OCI-LY3 (cell line): ENCODE results near the gene VN1R5.

Source experiments
- CTCF ChIP-seq: fragments of 200-600, 300-600 bp; sonication (generic); IDR thresholded peaks from 2 replicates; pipeline ENCODE4 v1.5.1; 2014; ENCODE audit warnings: antibody characterized with exemption, low read length, low read depth
- EZH2phosphoT487 ChIP-seq: fragments of 200-600 bp; shearing (Covaris generic); IDR thresholded peaks from 2 replicates; pipeline ENCODE4 v1.6.1; 2018; ENCODE audit warnings: antibody characterized with exemption, mixed run types, low read depth

GRCh38 chr1:247304031-247304430 is 48.2 kb downstream of the VN1R5 start:
- TF ChIP-seq CTCF: no peak
- no peak for TF ChIP-seq EZH2phosphoT487
